ENCODE results near the gene COTL1.

DNA sequence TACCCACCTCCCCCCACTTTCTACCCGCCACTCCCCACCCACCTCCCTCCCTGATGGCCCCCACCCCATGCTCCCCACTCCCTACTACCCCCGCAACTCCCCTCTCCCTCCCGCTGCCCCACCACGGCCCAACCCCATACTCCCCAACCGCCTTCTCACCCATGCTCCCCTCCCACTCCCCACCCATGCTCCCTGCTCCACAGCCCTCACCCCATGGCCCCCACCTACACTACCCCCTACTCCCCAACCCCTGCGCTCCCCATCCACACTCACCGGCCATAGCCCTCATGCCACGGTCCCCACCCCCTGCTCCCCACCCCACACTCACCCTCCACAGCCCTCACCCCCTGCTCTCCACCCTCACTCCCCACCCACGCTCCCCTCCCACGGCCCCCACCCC is 13.9 kb downstream of the COTL1 start:
- TF ChIP-seq, protein P1, sequence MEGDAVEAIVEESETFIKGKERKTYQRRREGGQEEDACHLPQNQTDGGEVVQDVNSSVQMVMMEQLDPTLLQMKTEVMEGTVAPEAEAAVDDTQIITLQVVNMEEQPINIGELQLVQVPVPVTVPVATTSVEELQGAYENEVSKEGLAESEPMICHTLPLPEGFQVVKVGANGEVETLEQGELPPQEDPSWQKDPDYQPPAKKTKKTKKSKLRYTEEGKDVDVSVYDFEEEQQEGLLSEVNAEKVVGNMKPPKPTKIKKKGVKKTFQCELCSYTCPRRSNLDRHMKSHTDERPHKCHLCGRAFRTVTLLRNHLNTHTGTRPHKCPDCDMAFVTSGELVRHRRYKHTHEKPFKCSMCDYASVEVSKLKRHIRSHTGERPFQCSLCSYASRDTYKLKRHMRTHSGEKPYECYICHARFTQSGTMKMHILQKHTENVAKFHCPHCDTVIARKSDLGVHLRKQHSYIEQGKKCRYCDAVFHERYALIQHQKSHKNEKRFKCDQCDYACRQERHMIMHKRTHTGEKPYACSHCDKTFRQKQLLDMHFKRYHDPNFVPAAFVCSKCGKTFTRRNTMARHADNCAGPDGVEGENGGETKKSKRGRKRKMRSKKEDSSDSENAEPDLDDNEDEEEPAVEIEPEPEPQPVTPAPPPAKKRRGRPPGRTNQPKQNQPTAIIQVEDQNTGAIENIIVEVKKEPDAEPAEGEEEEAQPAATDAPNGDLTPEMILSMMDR (IDR thresholded peaks at IDR 0.05): no peak
- TF ChIP-seq POLR2A (IDR thresholded peaks at IDR 0.05): no peak
